Islet of Langerhans (tissue), 1 donor: ENCODE results near the gene CRB3.
"Not testable (repeated sequence)": the region's sequence is repeated elsewhere in the genome, so short reads cannot be mapped to it uniquely, and the experiment has no call there.

Experiments
- FAIRE-seq: peaks from one replicate; lab custom pipeline; 2011; peaks lifted over from hg19 to GRCh38; lab: Jason Lieb, UNC

CRB3 gene

DNA sequence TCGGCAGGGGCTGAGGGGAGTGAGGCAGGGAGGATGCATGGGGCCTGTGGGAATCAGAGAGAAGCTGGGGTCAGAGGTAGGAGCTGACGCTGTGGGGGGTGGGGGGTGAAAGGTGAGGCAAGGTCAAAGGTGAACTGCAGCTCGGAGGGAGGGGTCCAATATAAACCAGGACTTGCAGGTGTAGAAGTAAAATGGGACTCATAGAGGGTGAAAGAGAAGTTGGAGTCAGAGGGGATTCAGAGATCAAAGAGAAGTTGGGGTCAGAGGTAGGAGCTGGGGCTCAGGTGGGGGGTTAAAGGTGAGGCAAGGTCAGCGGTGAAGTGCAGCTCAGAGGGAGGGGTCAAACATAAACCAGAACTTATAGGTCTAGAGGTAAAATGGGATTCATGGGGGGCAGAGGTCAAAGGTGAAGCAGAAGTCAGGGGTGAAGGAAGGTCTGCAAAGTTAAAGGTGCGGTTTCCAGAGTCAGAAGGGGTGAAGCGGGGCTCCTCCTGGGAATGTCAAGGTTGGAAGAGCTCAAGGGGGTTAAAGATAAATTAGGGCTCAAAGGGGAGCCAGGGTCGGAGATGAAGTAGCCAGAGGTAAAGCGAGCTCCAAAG lies 30.5 kb downstream of the CRB3 start:
- no peak for FAIRE-seq

DNA sequence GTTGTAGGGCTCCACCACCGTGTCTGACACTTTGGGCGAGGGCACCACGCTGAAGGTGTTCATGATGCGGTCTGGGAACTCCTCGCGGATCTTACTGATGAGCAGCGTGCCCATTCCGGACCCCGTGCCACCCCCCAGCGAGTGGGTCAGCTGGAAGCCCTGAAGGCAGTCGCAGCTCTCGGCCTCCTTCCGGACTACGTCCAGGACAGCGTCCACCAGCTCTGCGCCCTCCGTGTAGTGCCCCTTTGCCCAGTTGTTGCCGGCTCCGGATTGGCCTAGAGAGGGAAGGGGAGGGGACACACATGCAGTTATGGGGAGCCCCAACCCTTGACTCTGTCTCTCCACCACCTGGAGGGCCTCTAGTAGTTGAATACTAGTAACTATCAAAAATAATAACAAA lies 31.9 kb downstream of the CRB3 start:
- no peak for FAIRE-seq

DNA sequence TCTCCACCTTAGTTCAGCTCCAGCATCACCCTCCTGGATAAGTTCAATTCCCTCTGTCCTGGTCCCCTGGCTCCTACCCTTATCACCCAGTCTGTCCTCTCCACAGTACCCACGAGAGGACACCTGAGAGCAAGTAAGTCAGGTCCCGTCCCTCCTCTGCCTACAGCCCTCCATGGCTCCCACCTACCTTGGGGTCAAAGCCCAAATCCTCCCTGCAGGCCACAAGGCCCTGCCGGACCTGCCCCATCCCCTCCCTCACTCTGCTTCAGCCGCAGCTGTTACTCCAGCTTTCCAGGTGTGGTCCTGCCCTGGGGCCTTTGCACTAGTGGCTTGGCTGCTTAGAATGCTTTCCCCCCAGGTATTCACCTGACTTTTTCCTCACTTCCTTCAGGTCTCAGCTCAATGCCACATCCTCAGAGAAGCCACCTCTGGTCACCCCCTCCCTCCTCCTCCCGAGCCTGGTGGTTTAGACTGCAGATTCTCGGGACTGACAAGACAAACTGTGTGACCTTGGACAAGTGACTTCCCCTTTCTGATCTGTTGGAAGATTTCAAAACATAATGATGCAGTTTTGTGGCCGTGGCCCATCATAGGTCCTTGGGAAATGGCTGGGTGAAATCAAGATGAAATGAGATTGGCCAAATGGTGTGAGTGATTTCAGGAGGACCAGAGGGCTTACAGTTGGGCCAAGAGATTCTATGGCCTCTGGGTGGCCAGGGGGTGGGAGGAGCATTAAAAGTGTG lies 34.4 kb downstream of the CRB3 start:
- FAIRE-seq = no peak

DNA sequence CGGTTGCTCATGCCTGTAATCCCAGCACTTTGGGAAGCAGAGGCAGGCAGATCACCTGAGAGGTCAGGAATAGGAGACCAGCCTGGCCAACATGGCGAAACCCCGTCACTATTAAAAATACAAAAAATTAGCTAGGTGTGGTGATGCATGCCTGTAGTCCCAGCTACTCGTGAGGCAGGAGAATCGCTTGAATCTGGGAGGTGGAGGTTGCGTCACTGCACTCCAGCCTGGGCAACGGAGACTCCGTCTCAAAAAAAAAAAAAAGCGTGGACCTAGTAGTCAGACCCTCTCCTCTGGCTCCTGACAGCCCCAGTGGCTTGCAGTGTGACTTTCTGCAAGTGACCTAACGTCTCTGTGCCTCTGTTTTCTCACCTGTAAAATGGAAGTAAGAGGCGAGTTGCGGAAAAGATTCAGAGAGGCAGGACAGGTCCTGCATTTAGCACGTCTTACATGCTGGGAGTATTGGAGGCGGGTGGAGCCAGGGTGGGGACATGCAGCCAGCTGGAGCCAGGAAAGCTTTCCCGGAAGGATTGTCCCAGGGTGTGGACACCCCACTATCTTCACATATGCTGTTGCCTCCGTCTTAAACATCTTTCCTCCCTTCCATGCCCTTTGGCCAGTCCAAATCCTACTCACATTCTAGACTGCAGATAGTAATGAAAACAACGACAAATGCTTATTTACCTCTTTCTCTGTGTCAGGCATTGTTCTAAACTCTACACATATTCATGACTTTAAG lies 35.1 kb downstream of the CRB3 start:
- no peak for FAIRE-seq

DNA sequence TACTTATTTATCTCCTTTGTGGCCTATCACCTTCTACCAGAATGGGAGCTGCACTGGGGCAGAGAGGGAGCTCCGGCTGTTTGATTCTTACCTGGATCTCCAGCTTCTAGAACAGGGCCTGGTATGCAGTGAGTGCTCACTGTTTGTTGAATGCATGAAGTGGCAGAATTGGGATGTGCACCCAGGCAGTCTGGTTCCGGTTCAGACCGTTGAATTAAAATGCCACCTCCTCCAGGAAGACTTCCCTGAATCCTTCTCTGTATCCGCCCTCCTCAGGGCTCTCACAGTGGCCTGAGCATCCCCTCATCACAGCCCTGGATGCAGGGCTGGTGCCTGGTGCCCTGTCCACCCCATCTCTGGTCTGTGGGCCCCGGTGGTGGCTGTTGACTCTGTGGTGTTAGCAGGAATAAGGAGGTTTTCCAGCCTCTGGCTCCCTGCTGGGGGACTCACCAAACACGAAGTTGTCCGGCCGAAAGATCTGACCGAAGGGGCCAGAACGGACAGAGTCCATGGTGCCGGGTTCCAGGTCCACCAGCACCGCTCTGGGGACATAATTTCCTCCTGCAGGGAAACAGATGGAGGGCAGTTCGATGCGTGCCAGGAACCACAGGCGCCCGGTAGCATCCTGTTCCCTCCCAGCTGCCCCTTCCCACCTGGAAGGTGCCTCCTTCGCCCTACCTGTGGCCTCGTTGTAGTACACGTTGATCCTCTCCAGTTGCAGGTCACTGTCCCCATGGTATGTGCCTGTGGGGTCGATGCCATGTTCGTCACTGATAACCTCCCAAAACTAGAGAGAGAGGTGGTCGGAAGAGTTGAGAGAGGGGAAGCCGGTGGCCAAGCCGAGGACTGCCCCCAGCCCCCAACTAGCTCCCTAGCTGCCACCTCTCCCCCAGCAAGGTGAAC lies 37.0 kb downstream of the CRB3 start:
- no peak for FAIRE-seq

DNA sequence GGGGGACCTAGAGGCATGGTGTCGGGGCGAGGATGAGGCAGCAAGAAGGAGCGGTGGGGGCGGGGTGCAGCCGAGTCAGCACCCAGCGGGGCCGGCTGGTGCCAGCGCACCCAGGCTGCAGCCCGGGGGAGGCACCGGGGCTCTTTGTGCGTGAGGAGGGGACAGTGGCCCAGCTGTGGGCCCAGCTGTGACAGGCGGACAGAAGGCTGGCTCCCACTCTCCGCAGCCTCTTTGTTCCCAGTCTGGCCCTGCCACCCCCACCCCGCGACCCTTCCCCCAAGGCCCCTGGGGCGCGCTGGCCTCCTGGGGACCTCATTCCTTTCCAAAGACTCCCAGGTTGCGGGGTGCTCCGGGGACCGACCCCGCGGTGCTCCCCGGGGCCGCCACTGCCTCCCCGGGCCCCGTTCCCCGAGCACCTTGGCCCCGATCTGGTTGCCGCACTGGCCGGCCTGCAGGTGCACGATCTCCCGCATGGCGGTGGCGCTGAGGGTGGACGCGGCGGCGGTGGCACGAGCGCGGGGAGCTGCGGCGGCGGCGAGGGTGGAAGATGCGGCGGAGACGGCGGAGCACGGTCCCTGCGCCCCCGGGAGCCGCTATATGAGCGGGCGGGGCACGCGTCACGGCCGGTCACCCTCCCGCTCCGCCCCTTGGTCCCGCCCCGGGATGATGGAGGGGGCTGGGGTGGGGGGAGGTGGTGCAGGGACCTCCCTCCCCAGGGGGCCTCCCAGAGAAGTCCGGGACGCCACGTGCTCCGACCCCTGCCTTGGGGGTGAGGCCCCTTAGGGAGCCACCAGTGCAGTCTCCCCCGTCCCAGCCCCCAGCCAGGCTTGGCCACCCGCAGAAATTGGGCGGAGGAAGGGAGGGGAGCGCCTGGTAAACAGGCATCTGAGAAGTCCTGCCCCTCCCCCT lies 37.9 kb downstream of the CRB3 start, which contains the start of gene TUBB4A:
TUBB4A (minus strand) TSS at position 570 of the 909 bp plus-strand sequence; CDS start at position 473, 97 bp downstream.
- FAIRE-seq = no peak

DNA sequence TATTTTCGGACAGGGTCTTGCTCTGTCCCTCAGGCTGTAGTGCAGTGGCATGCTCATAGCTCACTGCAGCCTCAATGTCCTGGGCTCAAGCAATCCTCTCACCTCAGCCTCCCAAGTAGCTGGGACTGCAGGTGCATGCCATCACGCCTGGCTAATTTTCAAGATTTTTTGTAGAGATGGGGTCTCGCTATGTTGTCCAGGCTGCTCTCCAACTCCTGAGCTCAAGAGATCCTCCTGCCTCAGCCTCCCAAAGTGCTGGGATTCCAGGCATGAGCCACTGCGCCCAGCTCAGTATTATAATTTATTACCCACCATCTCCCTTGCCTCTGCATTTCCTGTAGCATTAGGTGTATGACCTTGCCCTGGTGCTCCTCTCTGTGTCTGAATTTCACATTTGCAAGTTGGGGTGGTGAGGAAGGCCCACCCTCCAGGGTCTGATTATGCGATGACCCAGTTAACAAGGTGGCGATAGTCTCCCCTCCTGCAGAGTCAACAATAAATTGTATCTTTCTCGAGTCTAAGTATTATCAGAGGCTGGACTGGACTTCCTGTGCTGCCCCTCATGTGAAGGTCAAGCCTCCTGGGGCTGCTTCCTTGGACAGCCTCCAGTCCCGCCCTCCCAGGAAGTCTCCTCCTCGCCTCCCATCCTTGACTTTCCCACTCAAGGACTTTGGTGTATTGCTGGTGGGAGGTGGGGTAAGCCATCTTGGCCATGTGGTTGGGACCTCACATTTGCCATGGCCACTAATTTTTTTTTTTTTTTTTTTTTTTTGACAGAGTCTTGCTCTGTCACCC lies 39.5 kb downstream of the CRB3 start:
- no peak for FAIRE-seq

DNA sequence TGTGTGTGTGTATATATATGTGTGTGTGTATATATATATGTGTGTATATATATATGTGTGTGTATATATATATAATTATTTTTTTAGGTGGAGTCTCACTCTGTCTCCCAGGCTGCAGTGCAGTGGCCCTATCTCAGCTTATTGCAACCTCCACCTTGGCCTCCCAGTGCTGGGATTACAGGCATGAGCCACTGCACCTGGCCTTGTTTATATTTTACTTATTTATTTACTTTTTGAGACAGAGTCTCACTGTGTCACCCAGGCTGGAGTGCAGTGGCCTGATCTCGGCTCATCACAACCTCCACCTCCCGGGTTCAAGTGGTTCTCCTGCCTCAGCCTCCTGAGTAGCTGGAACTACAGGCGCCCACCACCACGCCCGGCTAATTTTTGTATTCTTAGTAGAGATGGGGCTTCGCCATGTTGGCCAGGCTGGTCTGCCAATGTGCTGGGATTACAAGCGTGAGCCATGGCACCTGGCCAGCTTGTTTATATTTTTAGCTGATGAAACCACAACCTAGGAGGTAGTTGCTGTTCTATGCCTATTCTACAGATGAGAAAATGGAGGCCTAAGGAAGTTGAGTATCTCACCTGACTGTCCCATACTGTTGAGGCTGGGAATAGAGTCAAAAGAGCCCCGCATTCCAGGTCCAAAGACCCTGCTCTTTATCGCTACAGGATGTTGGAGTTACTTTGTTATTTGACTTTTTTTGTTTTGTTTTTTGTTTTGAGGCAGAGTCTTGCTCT lies 44.1 kb downstream of the CRB3 start:
- FAIRE-seq = not testable (repeated sequence)

DNA sequence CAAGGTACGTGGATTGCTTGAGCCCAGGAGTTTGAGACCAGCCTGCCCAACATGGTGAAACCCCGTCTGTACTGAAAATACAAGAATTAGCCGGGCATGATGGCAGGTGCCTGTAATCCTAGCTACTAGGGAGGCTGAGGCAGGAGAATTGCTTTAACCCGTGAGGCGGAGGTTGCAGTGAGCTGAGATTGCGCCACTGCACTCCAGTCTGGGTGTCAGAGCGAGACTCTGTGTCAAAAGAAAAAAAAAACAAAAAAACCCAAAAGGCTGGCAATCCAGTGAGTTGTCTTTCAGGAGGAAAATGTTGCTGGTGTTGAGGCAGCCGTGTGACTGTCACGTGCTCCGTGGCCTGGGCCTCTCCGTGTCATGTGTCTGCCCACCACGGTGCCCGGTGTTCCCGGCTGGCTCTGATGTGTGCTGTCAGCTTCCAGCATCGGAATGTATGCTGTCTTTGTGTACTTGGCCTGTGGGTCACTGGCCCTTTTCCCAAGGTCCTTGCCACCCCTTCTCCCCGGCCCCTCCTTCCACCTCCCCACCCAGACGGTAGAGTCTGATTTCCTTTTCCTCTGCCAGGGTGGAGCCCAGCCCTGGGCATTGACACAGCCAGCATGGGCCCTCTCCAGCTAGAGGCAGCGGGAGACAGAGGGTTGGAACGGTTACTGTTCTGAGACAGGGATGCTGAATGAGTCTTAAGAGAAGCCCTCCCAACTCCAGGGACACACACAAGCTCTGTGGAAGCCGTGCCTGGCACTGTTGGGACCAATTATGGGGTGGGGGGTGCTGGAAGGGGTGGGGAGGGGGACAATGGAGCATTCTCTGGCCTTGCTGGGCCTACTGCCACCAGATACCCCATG lies 45.3 kb downstream of the CRB3 start:
- no peak for FAIRE-seq

DNA sequence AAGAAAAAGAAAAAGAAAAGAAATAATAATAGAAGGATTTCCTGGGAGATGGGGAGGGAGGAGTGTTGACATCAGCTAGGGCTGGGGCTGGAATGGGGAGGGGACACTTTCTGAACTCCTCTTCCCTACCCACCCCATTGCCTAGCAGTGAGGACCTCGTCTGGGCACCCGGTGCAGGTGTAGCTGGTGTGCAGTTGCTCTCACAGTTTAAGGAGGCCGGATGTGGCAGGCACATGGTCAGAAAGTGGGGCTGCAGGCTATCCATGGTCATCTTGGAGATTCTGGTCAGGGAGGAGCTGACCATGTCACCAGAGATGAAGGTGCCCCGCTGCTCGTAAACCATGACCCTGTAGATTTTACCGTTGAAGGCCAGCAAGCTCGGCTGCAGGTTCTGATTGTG lies 46.5 kb downstream of the CRB3 start:
- no peak for FAIRE-seq

DNA sequence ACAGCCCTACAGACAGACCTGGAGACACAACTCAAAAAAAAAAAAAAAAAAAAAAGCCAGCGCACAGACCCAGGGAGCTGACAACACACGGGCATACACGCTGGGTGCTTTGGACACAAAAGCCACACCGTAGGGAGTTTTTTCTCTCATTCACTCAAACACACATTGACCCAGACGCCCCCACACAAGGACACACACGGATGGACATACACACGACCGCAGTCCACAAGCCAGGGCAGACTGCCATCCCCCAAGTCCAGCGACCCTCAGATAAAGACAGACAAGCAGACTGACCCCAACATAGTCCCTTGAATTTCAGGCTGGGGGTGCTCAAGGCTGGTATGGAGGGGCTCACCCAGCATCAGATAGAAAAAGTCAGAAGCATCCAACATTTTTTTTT lies 50.0 kb downstream of the CRB3 start:
- no peak for FAIRE-seq

DNA sequence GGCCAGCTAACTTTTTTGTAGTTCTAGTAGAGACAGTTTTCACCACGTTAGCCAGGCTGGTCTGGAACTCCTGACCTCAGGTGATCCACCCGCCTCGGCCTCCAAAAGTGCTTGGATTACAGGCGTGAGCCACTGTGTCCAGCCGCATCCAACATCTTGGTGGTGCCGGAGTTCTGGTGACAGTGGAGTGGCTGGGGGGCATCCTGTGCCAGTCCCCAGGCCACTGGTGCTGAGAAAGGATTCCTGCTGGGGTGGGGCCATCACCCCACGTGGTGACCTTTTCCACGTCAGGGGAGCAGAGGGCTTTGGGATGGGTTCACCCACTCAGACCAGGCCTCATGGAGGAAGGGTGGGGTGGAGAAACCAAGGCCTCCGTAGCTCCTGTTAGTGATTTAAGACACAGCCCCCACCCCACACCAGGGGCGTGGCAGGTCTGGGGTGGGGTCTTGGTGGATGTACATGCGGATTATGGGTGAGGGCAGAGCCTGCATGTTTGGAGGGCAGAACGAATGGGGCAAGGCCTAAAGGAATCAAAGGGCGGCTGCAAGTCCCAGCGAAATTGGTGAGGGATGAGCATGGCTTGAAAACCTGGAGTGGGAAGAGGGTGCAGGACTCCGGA lies 51.0 kb downstream of the CRB3 start:
- no peak for FAIRE-seq

DNA sequence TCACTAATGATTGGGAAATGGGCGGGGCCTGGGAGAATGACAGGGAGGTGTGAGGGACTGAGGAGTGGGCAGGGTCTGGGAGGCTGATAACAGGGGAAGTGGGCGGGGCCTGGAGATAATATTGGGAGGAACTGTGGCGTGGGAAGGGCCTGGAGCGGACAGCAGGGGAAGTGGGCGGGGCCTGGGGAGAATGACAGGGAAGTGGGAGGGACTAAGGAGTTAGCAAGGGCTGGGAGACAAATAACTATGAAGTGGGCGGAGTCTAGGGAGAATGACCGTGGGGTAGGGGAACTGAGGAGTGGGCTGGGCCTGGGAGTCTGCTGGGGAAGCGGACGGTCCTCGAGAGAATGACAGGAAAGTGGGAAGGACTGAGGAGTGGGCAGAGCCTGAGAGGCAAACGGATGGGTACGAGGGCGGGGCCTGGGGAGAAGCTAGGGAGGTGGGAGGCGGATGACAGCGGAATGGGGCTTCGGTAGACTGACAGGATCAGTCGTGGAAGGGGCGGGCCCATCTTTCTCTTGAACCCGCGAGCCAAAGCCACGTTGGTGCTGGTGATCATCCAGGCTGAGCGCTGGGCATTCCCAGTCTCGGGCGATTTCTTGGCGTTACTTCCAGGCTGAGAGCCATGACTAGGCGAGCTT lies 52.1 kb downstream of the CRB3 start:
- no peak for FAIRE-seq
